T-helper 9 cell (primary cell): ENCODE measurements around the gene ACTL9.
"Not testable (repeated sequence)": the region's sequence is repeated elsewhere in the genome, so short reads cannot be mapped to it uniquely, and the experiment has no call there.

Source experiments
- DNase-seq: peaks from one replicate; pipeline ENCODE4 v3.0.0-alpha.2; 2020
- total RNA-seq, 2 donors: gene quantifications; one replicate each; lab custom pipeline; 2026; lab: John Stamatoyannopoulos, UW

The ACTL9 gene
- total RNA-seq = 0 reads per million in 2 donors

DNA sequence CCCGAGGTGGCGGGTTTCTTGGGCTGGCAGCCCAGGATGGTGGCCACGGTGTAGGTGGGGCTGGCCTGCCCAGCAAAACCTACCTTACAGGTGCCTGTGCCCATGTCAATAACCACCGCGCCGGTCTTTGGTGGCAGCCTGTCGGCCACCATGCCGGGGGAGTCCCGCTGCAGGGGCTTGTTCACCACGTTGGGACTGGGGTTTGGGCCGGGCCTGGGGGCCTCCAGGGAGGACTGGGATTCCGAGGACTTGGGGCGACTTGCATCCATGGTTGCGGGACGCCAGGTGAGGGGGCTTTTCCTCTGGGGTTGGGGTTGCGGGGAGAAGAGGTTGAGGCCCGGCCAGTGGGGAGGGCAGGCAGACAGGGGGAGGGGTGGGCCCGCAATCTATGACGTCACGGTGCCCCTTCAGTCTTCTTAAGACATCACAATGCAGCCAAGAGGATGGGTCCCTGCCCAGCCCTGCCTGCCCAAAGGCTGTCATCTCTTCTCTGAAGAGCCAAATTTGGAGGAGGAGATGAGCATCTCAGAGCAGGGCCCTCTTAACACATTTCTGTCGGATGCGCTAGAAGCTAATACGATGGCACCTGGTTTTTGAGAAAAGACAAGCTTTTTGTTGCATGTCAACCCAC is at the start of gene ACTL9:
ACTL9 (minus strand) TSS at position 363 of the 631 bp plus-strand sequence; CDS start at position 269, 94 bp downstream.
- no peak for DNase-seq

GRCh38 chr19:8739291-8740065 is 40.9 kb upstream of the ACTL9 start:
- not testable (repeated sequence) for DNase-seq

- DNase-seq = no peak
Measured at GRCh38 chr19:8738377-8738776, 39.8 kb upstream of the ACTL9 start.

GRCh38 chr19:8731428-8732169 is 33.0 kb upstream of the ACTL9 start:
- DNase-seq = no peak

DNA sequence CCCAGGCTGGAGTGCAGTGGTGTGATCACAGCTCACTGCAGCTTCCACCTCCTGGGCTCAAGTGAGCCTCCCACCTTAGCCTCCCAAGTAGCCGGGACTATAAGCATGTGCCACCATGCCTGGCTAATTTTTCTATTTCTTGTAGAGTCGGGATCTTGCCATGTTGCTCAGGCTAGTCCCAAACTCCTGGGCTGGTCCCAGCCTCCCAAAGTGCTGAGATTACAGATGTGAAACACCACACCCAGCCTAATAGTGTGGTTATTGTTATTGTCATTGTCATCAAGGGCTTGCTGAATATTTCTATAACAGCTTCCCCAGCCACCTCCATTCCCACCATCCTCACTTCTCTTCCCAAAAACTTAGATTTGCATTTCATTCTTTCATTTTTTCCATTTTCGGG is 25.7 kb upstream of the ACTL9 start:
- DNase-seq = no peak

GRCh38 chr19:8722032-8722431 is 23.4 kb upstream of the ACTL9 start:
- no peak for DNase-seq

DNA sequence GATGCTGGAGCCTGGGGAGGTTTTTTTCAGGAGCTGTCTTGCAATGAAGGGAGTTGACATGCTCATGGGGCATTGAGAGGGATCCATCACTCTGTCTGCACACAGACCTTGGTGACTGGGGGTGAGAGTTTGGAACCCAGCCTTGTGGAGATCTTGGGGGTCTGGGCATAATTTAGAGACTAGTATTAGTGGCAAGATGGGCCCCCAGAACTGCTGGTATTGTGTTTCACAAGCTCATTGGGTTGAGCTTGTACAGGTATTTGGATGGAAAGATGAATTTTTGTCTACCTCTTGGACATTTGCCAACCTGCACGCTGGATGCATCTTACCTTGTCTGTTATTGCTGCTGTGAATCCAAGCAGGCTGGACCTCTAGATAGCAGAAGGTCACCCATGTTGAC is 22.7 kb upstream of the ACTL9 start, which contains the start of gene OR2Z1:
OR2Z1 (plus strand) TSS at position 301 of the 400 bp plus-strand sequence. CDS start 9,395 bp downstream, outside the sequence.
- no peak for DNase-seq

GRCh38 chr19:8710337-8710736 is 11.7 kb upstream of the ACTL9 start:
- DNase-seq = not testable (repeated sequence)

GRCh38 chr19:8705742-8706141 is 7.1 kb upstream of the ACTL9 start:
- DNase-seq = no peak

- DNase-seq = not testable (repeated sequence)
Measured at GRCh38 chr19:8705304-8705703, 6.7 kb upstream of the ACTL9 start.

- no peak for DNase-seq
Measured at GRCh38 chr19:8703223-8703622, 4.6 kb upstream of the ACTL9 start.

- no peak for DNase-seq
Measured at GRCh38 chr19:8702350-8702749, 3.8 kb upstream of the ACTL9 start.

DNA sequence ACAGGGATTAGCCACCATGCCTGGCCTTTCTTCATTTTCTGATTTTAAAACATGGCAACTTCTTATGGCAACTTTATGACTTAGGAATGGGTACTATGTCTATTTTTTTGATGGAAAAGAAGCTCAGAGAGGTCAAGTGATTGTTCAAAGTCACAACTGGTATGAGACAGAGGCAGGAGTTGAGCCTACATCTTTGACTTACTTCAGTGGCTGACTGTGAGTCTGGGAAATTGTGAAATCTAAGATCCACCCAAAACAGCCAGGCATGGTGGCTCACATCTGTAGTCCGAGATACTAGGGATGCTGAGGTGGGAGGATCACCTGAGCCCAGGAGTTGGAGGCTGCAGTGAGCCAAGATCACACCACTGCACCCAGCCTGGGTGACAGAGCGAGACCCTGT is 2.4 kb upstream of the ACTL9 start:
- no peak for DNase-seq

- DNase-seq = no peak
Measured at GRCh38 chr19:8699908-8700307, 1.3 kb upstream of the ACTL9 start.

DNA sequence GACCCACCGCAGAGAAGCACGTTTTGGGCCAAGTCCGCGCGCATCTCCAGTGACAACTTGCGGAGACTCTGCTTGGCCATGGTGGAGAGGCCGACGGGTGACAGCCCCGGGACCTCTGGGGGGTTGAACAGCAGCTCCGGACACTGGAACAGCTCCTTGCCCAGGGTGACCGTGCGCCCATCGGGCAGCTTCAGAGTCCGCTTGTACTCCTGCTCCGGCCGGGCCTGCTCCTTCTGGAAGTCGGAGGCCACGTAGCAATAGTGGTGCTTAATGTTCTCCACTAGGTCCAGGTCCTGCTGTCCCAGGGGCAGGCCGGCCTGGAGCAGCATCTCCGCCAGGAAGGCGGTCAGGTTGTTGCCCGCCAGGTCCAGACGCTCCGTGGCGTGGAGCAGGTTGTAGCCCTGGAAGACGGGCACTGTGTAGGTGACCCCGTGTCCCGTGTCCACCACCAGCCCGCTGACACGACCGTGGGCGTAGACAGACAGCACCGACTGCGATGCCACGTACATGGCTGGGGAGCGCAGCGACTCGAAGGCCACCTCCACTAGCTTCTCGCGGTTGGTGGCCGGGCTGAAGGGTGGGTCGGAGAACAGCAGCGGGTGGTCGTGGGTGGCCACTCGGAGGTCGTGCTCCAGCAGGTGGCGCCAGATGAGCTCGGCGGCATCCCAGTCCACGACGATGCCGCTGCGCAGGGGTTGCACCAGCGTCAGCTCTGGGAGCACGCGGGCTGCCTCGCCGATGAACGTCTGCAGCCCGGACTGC is 743 bp downstream of the ACTL9 start:
- DNase-seq = no peak

DNA sequence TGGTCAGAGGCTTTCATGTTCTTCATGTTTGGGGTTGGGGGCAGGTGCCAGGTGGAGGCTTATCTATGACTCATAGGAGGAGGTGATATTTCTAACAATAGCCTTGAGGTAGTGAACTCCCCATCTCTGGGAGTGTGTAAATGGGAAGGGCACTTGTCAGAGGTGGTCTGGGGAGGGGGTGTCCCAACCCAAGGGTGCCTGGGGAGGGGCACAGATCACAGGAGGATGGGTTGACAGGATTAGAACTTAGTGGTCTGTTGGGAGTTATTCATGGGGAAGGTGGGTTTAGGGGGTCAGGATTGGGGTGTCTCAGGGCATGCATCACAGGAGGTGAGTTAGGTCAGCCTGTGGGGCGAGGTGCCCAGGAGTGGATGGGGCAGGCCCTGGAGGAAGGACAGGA is 1.6 kb downstream of the ACTL9 start:
- no peak for DNase-seq

DNA sequence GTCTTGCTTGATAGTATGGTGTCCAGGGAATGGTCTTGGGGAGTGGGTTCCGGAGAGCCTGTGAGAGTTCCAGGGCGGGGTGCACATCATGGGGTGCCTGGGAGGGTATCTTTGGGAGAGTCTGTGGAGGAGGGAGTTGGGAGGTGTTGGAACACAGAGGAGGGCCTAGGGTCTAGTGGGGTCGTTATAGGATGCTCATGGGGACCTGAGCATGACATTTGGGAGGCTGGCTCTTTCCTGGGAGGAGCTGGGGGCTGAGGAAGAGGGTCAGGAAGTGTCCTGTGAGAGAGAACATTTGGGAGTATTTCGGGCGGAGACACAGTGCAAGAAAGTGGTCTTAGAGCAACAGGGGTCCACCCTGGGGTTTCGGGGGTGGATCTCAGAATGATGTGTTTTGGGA is 2.7 kb downstream of the ACTL9 start:
- no peak for DNase-seq

DNA sequence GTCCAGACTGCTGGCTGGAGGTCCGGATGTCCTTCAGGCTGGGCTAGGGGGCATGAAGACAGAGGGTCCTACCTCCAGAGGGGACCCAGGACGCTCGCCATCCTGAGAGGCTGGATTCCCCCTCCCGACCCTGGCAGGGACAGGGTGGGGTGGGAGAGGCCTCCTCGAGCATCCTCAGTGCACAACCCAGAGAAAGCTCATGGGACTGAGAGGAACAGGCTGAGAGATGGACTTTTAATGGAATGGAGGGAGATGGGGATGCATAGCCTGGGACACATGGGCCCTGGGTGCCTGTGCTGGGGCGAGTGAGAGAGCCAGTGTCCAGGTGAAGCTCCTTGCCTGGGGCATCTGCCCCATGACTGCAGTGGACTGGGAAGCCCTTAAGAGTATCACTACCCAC is 3.1 kb downstream of the ACTL9 start:
- no peak for DNase-seq

DNA sequence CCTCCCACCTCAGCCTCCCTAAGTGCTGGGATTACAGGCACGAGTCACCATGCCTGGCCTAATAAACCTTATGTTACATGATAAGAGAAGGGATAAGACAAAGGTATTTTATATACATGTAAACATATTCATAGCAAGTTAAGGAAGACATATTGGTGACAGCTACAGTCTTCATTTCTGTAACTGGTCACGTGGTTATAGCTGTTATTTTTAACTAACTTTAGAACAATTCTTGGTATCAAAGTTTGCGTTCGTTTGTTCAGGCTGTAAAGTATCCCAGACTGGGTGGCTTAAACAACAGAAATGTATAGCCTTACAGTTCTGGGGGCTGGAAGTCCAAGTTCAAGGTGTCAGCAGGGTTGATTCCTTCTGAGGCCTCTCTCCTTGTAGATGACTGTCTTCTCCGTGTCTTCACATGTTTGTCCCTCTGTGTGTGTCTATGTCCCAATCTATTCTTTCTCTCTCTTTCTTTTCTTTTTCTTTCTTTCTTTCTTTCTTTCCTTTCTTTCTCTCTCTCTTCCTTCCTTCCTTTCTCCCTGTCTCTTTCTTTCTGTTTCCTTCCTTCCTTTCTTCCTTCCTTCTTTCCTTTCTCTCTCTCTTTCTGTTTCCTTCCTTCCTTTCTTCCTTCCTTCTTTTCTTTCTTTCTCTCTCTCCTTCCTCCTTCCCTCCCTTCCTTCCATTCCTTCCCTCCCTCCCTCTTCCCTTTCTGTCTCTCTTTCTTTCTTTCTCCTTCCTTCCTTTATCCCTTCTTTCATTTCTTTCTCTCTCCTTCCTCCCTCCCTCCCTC is 7.6 kb downstream of the ACTL9 start:
- DNase-seq = no peak

DNA sequence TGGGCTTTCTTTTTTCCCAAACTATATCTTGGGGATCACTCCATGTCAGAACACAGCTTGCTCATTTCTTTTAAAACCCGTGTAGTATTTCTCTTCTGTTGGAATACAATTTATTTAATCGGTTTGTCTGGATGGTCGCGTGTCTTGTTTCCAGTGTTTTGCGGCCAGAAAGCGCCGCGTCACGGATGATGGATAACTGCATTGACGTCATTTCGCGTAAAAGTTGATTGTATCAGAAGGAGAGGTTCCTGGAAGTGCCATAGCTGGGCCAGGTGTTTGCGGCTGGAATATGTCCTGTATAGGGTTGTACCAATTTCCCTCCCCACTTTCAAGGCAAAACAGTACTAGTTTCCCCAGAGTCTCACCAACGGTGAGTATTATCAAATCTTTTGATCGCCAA is 9.7 kb downstream of the ACTL9 start:
- no peak for DNase-seq

DNA sequence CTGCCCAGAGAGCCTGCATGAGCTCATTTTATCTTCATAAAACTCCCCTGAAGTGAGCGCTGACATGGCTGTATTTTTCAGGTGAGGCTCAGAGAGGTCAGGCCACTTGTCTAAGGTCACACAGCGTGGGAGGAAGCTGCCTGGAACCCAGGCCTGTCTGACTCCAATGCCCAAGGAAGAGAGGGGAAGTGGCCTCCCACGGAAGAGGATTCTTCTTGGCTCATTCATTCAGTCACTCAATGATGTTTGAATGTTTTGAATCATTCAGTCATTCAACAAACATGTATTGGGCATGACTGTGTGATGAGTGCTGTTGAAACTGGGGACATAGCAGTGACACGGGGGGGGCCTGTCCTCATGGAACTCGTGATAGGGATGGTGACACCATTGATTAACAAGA is 12.0 kb downstream of the ACTL9 start:
- DNase-seq = no peak
